ENCODE results near the gene NPAS3.

DNA sequence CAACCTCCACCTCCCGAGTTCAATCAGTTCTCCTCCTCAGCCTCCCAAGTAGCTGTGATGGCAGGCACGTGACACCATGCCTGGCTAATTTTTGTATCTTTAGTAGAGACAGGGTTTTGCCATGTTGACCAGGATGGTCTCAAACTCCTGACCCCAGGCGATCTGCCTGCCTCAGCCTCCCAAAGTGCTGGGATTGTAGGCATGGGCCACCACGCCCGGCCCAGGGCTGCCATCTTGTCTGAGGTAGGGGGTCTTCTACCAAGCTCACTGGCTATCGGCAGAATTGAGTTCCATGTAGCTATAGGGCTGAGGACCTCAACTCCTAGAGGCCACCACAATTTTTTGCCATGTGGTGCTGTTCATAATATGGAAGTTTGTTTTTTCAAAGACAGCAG, 896.6 kb downstream of the NPAS3 start:
- TF ChIP-seq EZH2 (IDR thresholded peaks at IDR 0.05), result no peak
- no peak for TF ChIP-seq POLR2AphosphoS5 (IDR thresholded peaks at IDR 0.05; ENCODE audit: borderline replicate concordance, low read depth, low read length)
